ENCODE measurements around the gene PPM1K.

DNA sequence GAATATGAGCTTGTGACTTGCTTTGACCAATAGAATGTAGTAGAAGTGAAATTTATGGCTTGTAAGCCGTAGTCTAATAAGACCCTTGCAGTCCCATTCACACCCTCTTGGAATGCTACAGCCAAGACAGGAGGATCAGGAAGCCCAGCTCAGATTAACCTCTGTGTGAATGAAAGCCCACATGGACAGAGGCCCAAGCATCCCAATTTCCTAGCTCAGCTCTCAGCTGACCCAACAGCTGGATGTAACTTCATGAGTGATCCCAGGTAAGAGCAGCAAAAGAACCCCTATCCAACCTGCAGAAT, 12.8 kb upstream of the PPM1K start:
- TF ChIP-seq, protein P1, sequence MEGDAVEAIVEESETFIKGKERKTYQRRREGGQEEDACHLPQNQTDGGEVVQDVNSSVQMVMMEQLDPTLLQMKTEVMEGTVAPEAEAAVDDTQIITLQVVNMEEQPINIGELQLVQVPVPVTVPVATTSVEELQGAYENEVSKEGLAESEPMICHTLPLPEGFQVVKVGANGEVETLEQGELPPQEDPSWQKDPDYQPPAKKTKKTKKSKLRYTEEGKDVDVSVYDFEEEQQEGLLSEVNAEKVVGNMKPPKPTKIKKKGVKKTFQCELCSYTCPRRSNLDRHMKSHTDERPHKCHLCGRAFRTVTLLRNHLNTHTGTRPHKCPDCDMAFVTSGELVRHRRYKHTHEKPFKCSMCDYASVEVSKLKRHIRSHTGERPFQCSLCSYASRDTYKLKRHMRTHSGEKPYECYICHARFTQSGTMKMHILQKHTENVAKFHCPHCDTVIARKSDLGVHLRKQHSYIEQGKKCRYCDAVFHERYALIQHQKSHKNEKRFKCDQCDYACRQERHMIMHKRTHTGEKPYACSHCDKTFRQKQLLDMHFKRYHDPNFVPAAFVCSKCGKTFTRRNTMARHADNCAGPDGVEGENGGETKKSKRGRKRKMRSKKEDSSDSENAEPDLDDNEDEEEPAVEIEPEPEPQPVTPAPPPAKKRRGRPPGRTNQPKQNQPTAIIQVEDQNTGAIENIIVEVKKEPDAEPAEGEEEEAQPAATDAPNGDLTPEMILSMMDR (IDR thresholded peaks at IDR 0.05; ENCODE audit: insufficient read depth, low read length, poor library complexity, severe bottlenecking) = no peak
- no peak for TF ChIP-seq EZH2phosphoT487 (conservative IDR thresholded peaks at IDR 0.05; ENCODE audit: low read length)

Data from SU-DHL-6 (cell line).